Measurements from ENCODE around the gene FRMD3.

DNA sequence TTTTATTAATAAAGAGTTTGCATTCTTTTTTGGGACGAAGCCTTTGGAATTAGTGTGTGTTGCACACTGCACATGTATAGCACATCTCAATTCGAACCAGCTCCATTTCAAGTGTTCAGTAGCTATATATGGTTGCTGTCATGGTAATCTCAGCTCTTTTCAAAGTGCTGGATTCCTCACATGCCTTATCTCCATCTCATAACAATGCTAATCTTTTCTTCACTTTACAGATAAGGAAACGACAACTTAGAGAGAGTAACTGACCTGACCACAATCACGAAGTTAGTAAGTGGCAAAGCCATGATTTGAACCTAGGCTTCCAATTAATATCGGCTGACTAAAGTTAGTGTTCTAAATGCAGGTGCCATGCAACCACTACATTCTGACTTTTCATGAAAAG, 270.5 kb downstream of the FRMD3 start:
- TF ChIP-seq TAF1 (IDR thresholded peaks at IDR 0.05; ENCODE audit: low read depth) (no peak), TEAD4 (IDR thresholded peaks at IDR 0.05) (no peak), EP300 (IDR thresholded peaks at IDR 0.05; ENCODE audit: borderline replicate concordance) (no peak), TCF12 (IDR thresholded peaks at IDR 0.05; ENCODE audit: low read depth) (no peak), USF1 (IDR thresholded peaks at IDR 0.05) (no peak), ZBTB7A (IDR thresholded peaks at IDR 0.05; ENCODE audit: low read depth) (no peak), MAX (IDR thresholded peaks at IDR 0.05) (no peak), RAD21 (IDR thresholded peaks at IDR 0.05; ENCODE audit: low read depth) (no peak), YY1 (IDR thresholded peaks at IDR 0.05; ENCODE audit: low read depth) (no peak)
